ENCODE data around the gene JADE1. TPM values are rescaled to one million over a fixed set of nuclear protein-coding genes. Genes with fewer than 3 reads are reported as not detected.

The JADE1 gene
- total and polyA plus RNA-seq, 2 experiments from 2014 or later = 84.2 to 158 TPM

DNA sequence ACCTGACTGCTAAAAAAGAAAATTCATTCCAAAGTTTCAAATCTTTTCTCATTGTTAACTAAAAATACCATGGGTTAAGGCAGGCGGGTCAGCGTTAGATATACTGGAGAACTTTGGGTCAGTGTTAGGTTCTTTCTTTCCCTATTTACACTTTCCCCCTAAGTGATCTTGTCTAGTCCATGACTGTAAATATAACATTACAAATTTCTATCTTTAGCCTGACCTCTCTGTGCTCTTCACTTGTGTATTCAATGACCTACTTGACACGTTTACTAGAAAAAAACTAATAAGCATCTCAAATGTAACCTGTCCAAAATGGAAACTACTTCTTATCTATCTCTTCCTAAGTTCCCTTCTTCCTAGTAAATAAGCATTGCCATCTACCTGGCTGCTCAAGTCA, 95.3 kb downstream of the JADE1 start:
- Mint-ChIP-seq H3K36me3 (ENCODE audit: low read depth) (no peaks in the 10 kb centered on the region), H3K27ac (no peak overlapping the region), H3K4me1 (no peaks in the 10 kb centered on the region; the same call in 2 of the 3 replicates), H3K9me3 (no peaks in the 10 kb centered on the region), H3K4me3 (no peak overlapping the region), H3K27me3 (ENCODE audit: insufficient read depth, low read depth, poor library complexity) (no peaks in the 10 kb centered on the region)
- TF ChIP-seq JUNB (IDR thresholded peaks at IDR 0.05; ENCODE audit: unreplicated experiment) (no peak), CREB1 (CRISPR knock-in tag; IDR thresholded peaks at IDR 0.05; ENCODE audit: low read depth) (no peak), EZH2phosphoT487 (IDR thresholded peaks at IDR 0.05; ENCODE audit: unreplicated experiment) (no peak), ZNF114 (CRISPR knock-in tag; IDR thresholded peaks at IDR 0.05) (no peak)
- TF ChIP-seq, protein P1, sequence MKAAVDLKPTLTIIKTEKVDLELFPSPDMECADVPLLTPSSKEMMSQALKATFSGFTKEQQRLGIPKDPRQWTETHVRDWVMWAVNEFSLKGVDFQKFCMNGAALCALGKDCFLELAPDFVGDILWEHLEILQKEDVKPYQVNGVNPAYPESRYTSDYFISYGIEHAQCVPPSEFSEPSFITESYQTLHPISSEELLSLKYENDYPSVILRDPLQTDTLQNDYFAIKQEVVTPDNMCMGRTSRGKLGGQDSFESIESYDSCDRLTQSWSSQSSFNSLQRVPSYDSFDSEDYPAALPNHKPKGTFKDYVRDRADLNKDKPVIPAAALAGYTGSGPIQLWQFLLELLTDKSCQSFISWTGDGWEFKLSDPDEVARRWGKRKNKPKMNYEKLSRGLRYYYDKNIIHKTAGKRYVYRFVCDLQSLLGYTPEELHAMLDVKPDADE (IDR thresholded peaks at IDR 0.05) = no peak
- TF ChIP-seq, protein P2, sequence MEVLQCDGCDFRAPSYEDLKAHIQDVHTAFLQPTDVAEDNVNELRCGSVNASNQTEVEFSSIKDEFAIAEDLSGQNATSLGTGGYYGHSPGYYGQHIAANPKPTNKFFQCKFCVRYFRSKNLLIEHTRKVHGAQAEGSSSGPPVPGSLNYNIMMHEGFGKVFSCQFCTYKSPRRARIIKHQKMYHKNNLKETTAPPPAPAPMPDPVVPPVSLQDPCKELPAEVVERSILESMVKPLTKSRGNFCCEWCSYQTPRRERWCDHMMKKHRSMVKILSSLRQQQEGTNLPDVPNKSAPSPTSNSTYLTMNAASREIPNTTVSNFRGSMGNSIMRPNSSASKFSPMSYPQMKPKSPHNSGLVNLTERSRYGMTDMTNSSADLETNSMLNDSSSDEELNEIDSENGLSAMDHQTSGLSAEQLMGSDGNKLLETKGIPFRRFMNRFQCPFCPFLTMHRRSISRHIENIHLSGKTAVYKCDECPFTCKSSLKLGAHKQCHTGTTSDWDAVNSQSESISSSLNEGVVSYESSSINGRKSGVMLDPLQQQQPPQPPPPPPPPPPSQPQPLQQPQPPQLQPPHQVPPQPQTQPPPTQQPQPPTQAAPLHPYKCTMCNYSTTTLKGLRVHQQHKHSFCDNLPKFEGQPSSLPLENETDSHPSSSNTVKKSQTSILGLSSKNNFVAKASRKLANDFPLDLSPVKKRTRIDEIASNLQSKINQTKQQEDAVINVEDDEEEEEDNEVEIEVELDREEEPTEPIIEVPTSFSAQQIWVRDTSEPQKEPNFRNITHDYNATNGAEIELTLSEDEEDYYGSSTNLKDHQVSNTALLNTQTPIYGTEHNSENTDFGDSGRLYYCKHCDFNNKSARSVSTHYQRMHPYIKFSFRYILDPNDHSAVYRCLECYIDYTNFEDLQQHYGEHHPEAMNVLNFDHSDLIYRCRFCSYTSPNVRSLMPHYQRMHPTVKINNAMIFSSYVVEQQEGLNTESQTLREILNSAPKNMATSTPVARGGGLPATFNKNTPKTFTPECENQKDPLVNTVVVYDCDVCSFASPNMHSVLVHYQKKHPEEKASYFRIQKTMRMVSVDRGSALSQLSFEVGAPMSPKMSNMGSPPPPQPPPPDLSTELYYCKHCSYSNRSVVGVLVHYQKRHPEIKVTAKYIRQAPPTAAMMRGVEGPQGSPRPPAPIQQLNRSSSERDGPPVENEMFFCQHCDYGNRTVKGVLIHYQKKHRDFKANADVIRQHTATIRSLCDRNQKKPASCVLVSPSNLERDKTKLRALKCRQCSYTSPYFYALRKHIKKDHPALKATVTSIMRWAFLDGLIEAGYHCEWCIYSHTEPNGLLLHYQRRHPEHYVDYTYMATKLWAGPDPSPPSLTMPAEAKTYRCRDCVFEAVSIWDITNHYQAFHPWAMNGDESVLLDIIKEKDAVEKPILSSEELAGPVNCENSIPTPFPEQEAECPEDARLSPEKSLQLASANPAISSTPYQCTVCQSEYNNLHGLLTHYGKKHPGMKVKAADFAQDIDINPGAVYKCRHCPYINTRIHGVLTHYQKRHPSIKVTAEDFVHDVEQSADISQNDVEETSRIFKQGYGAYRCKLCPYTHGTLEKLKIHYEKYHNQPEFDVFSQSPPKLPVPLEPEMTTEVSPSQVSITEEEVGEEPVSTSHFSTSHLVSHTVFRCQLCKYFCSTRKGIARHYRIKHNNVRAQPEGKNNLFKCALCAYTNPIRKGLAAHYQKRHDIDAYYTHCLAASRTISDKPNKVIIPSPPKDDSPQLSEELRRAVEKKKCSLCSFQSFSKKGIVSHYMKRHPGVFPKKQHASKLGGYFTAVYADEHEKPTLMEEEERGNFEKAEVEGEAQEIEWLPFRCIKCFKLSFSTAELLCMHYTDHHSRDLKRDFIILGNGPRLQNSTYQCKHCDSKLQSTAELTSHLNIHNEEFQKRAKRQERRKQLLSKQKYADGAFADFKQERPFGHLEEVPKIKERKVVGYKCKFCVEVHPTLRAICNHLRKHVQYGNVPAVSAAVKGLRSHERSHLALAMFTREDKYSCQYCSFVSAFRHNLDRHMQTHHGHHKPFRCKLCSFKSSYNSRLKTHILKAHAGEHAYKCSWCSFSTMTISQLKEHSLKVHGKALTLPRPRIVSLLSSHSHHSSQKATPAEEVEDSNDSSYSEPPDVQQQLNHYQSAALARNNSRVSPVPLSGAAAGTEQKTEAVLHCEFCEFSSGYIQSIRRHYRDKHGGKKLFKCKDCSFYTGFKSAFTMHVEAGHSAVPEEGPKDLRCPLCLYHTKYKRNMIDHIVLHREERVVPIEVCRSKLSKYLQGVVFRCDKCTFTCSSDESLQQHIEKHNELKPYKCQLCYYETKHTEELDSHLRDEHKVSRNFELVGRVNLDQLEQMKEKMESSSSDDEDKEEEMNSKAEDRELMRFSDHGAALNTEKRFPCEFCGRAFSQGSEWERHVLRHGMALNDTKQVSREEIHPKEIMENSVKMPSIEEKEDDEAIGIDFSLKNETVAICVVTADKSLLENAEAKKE (CRISPR knock-in tag; IDR thresholded peaks at IDR 0.05) = no peak
- TF ChIP-seq, protein P3, sequence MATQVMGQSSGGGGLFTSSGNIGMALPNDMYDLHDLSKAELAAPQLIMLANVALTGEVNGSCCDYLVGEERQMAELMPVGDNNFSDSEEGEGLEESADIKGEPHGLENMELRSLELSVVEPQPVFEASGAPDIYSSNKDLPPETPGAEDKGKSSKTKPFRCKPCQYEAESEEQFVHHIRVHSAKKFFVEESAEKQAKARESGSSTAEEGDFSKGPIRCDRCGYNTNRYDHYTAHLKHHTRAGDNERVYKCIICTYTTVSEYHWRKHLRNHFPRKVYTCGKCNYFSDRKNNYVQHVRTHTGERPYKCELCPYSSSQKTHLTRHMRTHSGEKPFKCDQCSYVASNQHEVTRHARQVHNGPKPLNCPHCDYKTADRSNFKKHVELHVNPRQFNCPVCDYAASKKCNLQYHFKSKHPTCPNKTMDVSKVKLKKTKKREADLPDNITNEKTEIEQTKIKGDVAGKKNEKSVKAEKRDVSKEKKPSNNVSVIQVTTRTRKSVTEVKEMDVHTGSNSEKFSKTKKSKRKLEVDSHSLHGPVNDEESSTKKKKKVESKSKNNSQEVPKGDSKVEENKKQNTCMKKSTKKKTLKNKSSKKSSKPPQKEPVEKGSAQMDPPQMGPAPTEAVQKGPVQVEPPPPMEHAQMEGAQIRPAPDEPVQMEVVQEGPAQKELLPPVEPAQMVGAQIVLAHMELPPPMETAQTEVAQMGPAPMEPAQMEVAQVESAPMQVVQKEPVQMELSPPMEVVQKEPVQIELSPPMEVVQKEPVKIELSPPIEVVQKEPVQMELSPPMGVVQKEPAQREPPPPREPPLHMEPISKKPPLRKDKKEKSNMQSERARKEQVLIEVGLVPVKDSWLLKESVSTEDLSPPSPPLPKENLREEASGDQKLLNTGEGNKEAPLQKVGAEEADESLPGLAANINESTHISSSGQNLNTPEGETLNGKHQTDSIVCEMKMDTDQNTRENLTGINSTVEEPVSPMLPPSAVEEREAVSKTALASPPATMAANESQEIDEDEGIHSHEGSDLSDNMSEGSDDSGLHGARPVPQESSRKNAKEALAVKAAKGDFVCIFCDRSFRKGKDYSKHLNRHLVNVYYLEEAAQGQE (IDR thresholded peaks at IDR 0.05; ENCODE audit: unreplicated experiment) = no peak
- TF ChIP-seq, protein P4, sequence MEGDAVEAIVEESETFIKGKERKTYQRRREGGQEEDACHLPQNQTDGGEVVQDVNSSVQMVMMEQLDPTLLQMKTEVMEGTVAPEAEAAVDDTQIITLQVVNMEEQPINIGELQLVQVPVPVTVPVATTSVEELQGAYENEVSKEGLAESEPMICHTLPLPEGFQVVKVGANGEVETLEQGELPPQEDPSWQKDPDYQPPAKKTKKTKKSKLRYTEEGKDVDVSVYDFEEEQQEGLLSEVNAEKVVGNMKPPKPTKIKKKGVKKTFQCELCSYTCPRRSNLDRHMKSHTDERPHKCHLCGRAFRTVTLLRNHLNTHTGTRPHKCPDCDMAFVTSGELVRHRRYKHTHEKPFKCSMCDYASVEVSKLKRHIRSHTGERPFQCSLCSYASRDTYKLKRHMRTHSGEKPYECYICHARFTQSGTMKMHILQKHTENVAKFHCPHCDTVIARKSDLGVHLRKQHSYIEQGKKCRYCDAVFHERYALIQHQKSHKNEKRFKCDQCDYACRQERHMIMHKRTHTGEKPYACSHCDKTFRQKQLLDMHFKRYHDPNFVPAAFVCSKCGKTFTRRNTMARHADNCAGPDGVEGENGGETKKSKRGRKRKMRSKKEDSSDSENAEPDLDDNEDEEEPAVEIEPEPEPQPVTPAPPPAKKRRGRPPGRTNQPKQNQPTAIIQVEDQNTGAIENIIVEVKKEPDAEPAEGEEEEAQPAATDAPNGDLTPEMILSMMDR (conservative IDR thresholded peaks at IDR 0.05; ENCODE audit: low read depth in 2 of 2) = no peak
- Histone ChIP-seq H4K20me1 (replicated peaks; ENCODE audit: insufficient read depth) (no peaks in the 10 kb centered on the region), H3K27ac (ENCODE audit: low read depth) (no peak overlapping the region), H3K27me3 (ENCODE audit: insufficient read depth) (no peaks in the 10 kb centered on the region), H3F3A (replicated peaks; ENCODE audit: low read depth) (no peaks in the 10 kb centered on the region), H3K4me2 (no peak overlapping the region), H2AFZ (no peak overlapping the region), H3K4me3 (no peak overlapping the region), H3K36me3 (ENCODE audit: insufficient read depth) (peaks cover 4% of the 10 kb centered on the region; the same call in 1 of the 2 replicates), H3K79me2 (replicated peaks; ENCODE audit: insufficient read depth) (no peaks in the 10 kb centered on the region), H3K9me2 (ENCODE audit: insufficient read depth) (no peaks in the 10 kb centered on the region), H3K4me1 (ENCODE audit: insufficient read depth) (no peaks in the 10 kb centered on the region)
- DNase-seq (ENCODE audit: low spot score) = no peak
- no peak for ATAC-seq

Data from GM23338 (cell line).